Ishikawa (cell line): ENCODE data around the gene CACNA1D.

Experiments used
- EGR1 ChIP-seq: IDR thresholded peaks from 2 replicates; pipeline ENCODE4 v1.6.1; 2012
- EP300 ChIP-seq: IDR thresholded peaks from 2 replicates; pipeline ENCODE4 v1.6.1; 2012; ENCODE audit warnings: borderline replicate concordance
- MAX ChIP-seq: IDR thresholded peaks from 2 replicates; pipeline ENCODE4 v1.6.1; 2012
- TAF1 ChIP-seq: IDR thresholded peaks from 2 replicates; pipeline ENCODE4 v1.6.1; 2012; ENCODE audit warnings: low read depth, mild to moderate bottlenecking
- TCF12 ChIP-seq: IDR thresholded peaks from 2 replicates; pipeline ENCODE4 v1.6.1; 2012; ENCODE audit warnings: low read depth
- YY1 ChIP-seq: IDR thresholded peaks from 2 replicates; pipeline ENCODE4 v1.6.1; 2012; ENCODE audit warnings: low read depth

GRCh38 chr3:53849916-53850315 lies 355.5 kb downstream of the CACNA1D start:
- TF ChIP-seq TAF1, result no peak
- TF ChIP-seq TCF12, result no peak
- TF ChIP-seq MAX, result no peak
- TF ChIP-seq EP300, result no peak
- no peak for TF ChIP-seq EGR1
- TF ChIP-seq YY1, result no peak
